Stimulated activated CD8-positive, alpha-beta memory T cell treated with anti-CD3 and anti-CD28 coated beads, Interleukin-15, amount 100 ng/mL, for 24 hours (primary cell): Measurements from ENCODE around the gene TMEM190.
"Not testable (repeated sequence)": the region's sequence is repeated elsewhere in the genome, so short reads cannot be mapped to it uniquely, and the experiment has no call there.

Source experiments
- DNase-seq: peaks from one replicate; pipeline ENCODE4 v3.0.0-alpha.2; 2020; ENCODE audit warnings: low read depth

TMEM190 gene

DNA sequence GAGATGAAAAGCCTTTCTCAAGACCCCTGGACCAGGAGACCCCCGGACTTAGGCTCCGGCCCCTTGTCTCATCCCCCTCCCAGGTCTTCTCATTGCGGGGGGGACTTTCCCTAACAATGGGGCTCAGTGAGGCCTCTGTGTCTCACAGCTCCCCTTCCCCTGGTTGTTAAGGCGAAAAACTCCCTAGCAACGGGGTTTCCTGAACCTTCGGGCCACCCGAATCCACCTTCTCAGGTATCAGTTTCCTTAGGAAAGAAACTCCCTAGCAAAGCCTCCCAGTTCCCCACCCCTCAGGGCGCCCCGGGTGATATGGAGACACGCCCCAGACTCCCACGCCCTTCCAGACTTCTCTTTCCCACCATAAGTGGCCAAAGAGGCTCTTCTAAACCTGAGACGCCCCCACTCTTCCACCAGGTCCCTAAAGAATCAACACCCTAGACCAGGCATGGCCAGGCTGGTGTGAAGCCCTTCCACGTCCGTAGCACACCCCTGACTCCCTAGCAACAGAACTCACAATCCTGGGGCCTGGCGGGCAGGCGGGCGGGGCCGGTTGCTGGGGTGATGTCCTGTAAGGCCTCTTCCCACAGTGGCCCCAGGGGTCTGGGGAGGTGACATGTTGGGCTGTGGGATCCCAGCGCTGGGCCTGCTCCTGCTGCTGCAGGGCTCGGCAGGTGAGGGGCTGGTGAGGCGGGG lies at the start of gene TMEM190:
Gene TMEM190 (plus strand): TSS at position 586 of the 693 bp plus-strand sequence. CDS start 28 bp downstream, at position 614.
- DNase-seq = no peak

DNA sequence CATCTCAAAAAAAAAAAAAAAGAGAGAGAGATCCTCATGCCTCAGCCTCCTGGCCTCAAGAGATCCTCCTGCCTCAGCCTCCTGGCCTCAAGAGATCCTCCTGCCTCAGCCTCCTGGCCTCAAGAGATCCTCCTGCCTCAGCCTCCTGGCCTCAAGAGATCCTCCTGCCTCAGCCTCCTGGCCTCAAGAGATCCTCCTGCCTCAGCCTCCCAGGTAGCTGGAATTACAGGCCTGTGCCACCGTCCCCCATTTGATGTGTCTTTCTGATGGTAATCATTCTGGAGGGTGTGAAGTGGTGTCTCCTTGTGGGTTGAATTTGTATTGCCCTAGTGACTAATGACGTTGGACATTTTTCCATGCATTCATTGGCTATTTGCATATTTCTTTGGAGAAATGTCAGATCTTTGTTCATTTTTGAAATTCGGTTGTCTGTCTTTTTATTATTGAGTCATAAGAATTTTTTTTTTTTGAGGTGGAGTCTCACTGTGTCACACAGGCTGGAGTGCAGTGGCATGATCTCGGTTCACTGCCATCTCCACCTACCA lies 47.8 kb upstream of the TMEM190 start:
- DNase-seq = not testable (repeated sequence)

DNA sequence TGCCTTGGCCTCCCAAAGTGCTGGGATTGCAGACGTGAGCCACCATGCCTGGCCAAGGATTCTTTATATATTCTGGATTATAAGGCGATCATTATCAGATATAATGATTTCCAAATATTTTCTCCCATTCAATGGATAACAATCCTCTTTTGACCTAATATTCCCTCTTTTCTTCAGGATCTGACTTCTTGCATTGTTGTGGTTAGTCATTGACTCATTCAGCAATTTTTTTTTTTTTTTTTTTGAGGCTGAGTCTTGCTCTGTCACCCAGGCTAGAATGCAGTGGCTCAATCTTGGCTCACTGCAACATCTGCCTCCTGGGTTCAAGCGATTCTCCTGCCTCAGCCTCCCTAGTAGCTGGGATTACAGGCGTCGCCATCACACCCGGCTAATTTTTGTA lies 46.8 kb upstream of the TMEM190 start:
- DNase-seq = not testable (repeated sequence)

DNA sequence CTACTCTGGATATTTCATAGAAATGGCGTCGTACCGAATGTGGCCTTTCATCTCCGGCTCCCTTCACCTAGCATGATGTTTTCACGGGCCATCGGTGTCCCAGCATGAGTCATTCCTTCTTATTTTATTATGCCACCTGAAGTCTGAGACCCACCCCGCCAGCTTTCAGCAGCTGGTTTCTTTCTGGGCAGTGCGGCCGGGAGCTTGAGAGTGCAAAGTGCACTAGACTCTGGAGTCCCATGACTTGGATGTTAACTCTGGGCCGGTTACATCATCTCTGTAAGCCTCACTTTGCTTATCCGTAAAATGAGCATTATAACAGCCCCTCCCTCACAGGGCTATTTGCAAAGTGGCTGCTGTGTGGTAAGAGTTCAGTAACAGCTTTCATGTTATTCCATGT lies 42.8 kb upstream of the TMEM190 start:
- no peak for DNase-seq

DNA sequence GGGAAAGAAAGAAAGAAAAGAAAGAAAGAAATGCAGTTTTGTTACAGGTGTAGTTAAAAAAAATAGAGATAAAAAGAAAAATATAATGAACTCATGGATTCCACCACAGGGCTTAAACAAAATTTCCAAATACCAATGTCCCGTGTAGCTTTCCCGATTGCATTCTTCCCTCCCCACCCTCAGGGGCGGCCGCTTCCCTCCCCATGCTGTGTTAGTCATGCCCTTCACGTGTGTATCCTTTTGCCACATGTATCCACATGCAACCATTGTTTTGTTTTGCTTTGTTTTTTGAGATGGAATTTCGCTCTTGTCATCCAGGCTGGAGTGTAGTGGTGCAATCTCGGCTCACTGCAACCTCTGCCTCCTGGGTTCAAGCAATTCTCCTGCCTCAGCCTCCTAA lies 40.5 kb upstream of the TMEM190 start:
- no peak for DNase-seq

DNA sequence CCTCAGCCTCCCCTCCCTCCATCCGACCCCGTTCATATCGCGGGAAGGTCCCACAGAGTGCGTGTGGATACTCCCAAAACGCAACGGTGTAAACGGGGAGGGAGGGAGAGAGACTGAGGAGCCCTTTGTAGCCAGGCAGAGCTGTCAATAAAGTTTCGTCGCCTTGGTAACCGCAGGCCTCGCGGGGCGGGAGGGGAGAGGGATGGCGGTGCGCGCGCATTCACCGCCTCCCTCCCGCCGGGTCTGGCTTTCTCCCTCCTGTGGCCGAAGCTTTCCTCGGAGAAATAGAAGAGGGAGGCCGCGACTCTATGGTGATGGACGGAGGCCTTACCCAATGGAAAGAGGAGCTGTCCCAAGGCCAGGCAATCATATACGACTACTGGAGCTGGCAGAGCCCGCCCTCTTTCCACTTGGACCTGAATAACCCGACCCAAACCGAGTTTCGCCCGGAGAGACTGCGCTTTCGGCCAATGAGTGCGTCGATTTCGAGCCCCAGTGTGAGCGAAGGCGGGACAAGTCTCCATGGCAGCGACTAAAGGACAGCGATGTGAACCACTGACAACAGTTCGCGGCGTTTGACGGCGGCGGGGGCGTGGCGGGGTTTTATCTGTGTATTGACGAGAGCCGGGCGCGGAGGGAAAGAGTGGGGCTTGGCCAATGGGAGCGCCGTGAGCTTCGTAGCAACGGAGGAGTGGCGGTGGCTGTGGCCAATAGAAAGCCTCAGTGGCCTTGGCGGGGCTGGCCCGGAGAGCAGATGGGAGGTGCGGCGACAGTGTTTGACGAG lies 37.3 kb upstream of the TMEM190 start, which contains the start of gene KMT5C:
Gene KMT5C (plus strand): TSS at position 772 of the 784 bp plus-strand sequence. CDS start 2,061 bp downstream, outside the sequence.
- DNase-seq = peak; percentile 99

DNA sequence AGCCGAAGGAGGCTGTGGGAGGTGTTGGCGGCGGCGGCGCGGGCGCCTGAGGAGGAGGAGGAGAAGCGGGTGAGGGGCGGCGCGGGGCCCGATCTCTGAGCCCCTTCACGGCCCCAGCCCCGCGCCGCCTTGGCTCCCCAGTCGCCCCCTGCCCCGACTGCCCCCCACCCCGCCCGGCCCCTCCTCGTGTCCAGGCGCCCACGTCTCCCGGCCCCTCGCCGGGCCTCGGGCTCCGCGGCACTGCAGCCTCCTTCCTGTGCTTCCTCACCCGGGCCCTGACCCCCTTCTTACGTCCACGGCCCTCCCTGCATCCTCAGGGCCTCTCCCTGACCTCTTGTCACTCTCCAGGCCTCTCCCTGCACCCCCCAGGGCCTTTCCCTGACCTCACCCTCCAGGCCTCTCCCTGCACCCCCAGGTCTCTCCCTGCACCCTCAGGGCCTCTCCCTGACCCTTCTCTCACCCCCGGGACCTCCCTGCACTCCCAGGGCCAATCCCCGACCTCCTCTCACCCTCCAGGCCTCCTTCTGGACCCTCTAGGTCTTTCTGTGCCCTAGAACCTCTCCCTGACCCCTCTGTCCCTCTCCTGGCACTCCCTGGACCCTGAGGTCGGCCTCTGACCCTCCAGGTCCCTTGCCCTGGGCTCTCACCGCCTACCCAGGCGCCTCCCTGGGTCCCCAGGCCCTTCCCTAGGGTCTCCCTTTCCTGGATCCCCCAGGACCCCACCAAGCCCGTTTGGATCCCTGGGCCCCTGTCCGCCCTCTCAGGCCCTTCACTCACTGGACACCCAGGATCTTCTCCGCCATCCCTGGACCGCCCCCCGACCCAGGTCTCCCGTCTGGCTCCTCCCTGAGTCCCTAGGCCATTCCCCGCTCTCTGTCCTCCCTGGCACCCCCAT lies 36.5 kb upstream of the TMEM190 start:
- DNase-seq = no peak

DNA sequence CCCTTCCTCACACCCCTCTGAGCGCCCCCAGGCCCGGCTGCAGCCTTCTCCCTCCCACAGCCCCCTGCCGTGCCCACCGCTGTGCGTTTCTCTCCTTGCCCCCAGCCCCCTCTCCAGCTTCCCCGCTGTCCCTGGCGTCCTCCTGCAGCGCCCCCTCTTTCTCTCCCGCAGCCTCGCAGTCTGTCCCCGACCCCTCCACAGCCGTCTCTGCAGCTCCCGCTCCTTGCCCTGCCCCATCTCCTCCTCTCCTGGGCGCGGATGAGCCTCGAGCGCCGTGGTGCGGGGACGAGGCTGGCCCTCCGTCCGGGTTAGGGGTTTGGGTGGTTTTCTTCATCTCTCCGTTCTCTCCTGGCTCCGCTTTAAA lies 35.9 kb upstream of the TMEM190 start:
- DNase-seq = no peak

DNA sequence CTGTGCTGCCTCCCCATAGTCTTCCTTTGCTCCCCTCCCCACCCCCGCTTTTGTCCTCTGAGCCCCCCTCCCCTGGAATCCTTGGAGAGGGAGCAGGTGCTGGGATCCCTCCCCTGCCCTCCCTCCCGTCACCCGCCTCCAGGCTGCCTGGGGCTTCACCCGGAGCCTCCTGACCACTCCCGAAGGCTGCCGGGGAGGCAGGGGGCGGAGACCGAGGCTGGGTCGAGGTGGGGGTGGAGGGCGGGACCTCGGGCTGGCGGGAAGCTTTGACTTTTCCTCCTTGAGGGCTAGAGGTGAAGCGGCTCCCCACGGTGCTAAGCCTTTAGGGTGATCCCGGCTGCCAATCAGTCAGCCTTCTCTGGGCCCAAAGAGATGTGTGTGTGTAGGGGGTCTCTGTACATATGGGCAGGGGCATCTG lies 35.4 kb upstream of the TMEM190 start:
- DNase-seq = no peak

DNA sequence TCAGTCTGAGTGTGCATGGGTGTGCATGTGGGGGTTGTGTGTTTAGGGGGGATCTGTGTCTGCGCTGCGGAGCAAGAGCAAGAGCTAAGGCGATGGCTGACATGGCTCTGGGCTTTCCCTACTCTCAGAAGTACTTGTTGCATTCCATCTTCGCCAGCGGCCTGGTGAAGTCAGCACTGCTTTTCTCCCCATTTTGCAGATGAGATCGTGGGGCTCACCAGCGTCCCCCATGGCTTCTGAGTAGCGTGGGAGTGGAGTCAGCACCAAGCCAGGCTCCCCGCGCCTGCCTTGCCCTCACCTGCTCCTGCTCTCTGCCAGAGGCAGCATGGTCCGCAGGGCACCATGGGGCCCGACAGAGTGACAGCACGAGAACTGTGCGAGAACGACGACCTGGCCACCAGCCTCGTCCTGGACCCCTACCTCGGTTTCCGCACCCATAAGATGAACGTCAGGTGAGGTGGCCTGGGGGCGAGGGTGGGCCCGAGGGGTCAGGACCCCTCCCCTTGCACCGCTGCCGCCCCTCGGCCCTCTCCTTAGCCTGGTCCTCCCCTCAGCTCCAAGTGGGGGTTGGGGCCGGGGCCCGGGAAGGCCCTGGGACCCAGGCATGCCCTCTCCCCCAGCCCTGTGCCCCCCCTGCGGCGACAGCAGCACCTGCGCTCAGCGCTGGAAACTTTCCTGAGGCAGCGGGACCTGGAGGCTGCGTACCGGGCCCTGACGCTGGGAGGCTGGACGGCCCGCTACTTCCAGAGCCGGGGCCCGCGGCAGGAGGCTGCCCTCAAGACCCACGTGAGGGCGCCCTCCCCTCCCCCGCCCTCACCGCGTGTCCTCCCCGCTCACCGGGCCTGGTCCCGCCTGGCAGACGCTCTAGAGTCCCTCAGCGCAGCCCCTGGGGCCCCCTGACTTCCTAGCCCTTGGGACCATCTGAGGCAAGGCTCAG lies 34.8 kb upstream of the TMEM190 start:
- DNase-seq = no peak

DNA sequence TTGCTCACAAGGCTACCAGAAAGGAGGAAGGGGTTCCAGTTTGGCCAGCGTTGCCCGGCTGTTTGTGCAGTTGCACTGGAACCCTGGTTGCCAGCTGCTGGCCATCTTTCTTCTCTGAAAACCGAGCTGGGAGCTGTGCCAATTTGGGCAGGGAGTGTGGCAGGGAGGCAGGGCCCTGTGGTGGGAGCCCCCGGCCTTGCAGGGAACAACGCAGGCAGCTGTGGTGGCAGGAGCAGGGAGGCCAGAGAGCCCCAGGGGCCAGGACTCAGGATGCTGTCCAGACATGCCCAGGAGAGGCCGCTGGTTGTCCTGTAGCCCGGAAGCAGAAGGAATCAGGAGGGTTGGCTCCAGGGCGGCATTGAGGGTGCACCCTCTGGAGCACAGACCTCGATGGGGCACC lies 32.2 kb upstream of the TMEM190 start:
- DNase-seq = no peak

DNA sequence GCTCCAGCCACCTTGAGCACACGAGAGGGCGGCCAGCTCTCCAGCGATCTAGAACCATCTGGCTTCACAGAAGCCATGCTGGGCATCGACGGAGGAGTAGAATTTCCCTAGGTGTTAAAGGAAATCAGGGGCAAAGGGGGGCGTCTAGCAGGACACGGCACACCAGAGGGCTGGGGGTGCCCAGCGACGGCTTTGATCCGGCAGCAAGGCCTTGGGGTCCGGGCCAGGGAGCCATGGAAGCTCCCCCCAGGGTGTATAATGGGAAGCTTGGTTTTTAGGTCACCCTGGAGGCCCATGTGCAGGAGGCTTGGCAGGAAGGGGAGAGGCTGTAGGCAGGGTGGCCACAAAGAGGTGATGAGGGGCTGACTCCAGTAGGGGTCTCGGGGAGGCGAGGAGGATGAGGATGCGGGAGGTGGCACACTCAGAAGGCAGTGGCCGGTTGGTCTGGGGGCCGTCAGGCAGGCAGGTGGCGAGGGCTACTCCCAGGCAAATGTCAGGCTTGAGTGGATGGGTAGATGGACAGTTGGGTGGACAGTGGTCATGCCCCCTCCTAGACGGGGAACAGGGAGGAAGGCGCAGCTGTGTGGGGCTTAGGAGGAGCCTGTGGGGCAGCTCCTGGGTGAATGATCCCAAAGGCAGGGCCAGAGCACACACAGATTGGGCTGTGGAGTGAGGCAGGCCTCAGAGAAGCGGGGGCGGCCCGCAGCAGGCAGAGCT lies 31.4 kb upstream of the TMEM190 start:
- DNase-seq = no peak

DNA sequence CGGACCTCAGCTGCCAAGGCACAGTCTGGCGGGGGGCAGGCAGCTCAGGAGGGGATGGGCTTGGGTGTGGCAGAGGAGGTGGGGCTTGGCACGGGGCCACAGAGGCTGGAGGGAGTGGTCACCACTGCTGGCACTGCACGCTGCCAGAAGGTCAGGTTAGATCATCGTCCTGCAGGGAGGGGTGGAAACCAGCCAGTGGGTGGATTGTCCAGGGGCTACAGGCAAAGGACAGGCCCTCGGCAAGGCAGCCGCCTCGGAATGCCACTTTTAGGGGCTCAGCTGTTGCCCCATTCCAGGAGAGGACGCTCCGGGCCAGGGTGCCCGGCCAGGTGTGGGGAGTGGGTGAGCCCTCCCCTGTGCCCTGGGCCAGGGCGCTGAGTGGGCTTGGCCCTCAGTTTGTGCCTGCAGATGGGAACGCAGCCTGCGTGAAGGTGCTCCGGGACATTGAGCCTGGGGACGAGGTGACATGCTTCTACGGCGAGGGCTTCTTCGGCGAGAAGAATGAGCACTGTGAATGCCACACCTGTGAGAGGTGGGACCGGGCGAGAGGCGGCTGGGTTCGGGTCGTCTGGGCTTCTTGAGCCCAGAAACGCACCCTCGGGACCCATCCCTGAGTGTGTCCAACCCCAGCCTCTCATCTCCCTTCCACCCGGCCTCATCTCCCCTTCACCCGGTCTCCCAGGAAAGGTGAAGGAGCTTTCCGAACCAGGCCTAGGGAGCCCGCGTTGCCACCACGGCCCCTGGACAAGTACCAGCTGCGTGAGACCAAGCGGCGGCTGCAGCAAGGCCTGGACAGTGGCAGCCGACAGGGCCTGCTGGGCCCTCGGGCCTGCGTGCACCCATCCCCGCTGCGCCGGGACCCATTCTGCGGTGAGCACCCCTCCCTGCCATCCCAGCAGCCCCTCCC lies 30.6 kb upstream of the TMEM190 start:
- DNase-seq = no peak

DNA sequence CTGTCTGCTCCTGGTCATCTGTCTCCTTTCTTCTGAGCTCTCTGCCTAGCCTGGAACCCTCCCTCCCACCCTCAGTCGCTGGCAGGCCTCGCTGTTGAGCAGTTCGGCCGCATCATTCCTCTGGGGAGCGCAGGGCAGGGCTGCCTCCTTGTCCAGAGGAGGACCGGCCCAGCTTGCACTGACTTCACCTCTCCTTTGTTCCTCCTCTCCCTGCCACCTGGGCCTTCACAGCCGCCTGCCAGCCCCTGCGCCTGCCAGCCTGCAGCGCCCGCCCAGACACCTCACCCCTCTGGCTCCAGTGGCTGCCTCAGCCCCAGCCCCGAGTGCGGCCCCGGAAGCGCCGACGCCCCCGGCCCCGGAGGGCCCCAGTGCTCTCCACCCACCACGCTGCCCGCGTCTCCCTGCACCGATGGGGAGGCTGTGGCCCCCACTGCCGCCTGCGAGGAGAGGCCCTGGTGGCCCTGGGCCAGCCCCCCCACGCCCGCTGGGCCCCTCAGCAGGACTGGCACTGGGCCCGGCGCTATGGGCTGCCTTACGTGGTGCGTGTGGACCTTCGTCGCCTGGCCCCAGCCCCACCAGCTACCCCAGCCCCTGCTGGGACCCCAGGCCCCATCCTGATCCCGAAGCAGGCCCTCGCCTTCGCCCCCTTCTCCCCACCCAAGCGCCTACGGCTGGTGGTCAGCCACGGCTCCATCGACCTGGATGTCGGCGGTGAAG lies 29.7 kb upstream of the TMEM190 start:
- DNase-seq = no peak

DNA sequence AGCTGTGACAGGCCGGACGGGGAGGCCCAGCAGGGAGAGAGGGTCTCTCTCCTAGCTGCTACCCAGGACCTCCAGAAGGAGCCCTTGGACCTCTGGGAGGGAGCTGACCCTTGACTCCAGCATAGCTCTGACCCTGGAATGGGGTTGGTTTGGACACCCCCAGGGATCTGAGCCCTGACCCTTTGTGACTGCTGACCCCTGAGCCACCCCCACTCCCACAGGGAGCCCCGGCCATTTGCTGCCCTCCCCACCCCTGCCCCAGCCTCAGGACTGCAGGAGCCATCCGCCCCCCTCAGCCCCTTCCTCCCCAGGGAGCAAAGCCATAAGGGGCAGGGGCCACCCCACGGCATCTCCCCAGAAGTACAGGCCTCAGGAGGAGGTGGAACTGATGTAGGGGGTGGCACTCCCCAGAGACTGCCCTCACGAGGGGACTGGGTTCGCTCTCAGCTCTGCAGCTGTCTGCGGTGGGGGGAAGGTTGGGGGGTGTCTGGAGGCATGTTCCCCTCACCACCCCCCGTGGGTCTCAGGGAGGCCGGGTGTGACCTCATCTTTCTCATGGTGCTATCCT lies 29.1 kb upstream of the TMEM190 start:
- DNase-seq = no peak

DNA sequence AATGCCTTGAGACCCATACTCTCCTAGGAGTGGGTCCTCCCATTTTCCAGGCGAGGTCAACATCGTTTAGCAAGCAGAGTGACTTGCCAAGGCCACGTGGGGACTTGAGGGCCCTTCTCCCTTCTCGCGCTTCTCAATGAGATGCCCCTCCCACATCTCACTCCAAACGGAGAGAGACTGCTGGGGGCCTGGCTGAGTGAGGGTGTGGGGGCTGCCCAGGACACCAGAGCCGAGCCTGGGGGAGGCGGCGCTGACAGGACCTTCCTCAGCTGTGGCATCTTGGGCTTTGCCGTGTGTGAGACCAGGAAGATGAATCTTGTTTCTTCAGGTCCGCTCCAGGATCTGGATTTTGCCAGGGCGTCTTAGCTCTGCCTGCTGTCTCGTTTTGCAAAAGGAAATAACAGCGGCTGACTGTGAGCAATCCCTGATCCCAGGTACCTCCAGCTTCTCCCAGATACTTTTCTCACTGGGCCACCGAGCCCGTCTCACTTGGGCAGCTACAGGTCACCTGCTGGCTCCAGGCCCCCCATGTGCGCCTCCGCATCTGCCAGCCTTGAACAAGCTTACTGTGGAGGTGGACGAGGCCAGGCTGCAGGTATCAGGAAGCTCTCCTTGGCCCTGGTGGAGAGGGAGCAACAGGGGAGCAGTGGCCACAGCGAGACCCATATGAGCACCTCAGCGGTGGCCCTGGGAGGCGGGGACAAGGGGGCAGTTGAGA lies 28.1 kb upstream of the TMEM190 start:
- no peak for DNase-seq

DNA sequence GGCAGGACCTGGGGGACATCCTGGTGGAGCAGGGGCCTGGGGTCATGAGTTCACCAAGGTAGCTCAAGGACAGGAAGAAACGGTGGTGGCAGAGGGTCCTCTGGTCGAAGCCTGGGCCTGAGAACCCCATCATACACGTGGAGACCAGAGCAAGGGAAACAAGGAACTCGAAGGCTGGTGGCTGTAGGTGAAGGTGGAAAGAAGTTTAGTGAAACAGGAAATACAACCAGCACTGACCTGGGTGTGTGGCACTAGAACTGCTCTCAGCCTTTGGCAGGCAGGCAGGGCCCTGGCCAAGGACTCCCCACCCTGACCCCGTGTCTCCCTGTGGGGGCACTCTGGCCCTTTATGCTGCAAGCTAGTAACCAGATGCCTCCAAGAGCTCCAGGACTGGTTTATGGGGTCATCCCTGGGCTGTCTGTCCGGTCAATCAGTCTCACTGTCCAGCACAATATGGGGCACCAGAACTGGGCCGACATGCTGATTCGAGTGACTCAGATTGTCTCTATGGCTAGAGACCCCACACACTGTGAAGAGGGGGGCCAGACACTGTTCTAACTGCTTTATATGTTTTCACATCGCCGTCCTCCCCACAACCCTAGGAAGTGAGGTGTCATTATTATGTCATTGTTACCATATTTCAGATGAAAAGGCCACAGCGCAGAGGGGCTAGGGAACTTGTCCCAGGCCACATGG lies 25.9 kb upstream of the TMEM190 start:
- no peak for DNase-seq
